GM18520 (cell line): Measurements from ENCODE around the gene LGALS12.

Experiments used
- ATAC-seq: cut with Tn5 transposase; IDR thresholded peaks from one replicate; pipeline ENCODE4 v1.9.1; 2021; ENCODE audit not compliant: unreplicated experiment

The LGALS12 gene, protein sequence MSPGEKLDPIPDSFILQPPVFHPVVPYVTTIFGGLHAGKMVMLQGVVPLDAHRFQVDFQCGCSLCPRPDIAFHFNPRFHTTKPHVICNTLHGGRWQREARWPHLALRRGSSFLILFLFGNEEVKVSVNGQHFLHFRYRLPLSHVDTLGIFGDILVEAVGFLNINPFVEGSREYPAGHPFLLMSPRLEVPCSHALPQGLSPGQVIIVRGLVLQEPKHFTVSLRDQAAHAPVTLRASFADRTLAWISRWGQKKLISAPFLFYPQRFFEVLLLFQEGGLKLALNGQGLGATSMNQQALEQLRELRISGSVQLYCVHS

GRCh38 chr11:63505857-63506528 lies at the start of gene LGALS12:
Gene LGALS12, plus strand, starts transcription at chr11:63506084. Its CDS starts 375 bp downstream, at chr11:63506459.
- no peak for ATAC-seq

- ATAC-seq: no peak
Observed at GRCh38 chr11:63459586-63459985, 46.3 kb upstream of the LGALS12 start.

GRCh38 chr11:63462137-63462536 lies 43.7 kb upstream of the LGALS12 start:
- no peak for ATAC-seq

DNA sequence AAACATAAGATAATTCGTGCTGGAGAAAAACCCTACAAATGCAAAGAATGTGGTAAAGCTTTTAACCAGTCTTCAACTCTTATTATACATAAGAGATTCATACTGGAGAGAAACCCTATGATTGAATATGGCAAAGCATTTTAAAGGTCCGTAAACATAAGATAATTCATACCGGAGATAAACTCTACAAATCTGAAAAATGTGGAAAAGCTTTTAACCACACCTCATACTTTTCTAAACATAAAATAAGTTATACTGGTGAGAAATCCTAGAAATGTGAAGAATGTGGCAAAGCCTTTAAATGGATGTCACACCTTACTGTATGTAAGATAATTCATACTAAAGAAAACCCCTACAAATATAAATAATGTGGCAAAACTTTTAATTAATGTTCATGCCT lies 35.6 kb upstream of the LGALS12 start:
- no peak for ATAC-seq

GRCh38 chr11:63472372-63472771 lies 33.5 kb upstream of the LGALS12 start:
- ATAC-seq: no peak

- no peak for ATAC-seq
Observed at GRCh38 chr11:63476618-63477017, 29.3 kb upstream of the LGALS12 start.

- no peak for ATAC-seq
Observed at GRCh38 chr11:63478896-63479295, 27.0 kb upstream of the LGALS12 start.

DNA sequence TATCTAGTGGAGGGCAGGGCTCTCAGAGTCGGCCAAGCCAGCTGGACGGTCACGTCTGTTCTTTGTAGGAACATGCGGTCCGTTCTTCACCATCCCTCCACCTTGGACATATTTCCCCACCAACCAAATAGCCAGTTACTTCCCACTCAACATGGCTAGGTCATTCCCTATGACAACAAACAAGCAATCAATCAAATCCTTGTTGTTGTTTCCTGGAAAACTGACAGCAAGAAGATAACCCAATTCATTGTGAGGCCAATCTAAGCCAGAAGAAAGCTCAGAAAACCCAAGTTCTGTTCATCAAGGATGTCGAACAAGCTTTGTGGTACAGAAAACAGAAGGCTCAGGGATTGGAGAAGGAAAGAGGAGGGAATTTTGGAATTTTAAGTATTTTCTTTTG lies 25.8 kb upstream of the LGALS12 start:
- ATAC-seq: no peak

DNA sequence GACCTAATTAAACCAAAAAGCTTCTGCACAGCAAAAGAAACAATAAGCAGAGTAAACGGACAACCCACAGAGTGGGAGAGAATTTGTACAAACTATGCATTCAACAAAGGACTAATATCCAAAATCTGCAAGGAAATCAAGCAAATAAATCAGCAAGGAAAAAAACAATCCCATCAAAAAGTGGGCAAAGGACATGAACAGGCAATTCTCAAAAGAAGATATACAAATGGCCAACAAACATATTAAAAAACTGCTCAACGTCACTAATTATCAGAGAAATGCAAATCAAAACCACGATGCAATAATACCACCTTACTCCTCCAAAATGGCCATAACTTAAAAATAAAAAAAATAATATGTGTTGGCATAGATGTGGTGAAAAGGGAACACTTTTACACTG lies 20.1 kb upstream of the LGALS12 start:
- no peak for ATAC-seq

DNA sequence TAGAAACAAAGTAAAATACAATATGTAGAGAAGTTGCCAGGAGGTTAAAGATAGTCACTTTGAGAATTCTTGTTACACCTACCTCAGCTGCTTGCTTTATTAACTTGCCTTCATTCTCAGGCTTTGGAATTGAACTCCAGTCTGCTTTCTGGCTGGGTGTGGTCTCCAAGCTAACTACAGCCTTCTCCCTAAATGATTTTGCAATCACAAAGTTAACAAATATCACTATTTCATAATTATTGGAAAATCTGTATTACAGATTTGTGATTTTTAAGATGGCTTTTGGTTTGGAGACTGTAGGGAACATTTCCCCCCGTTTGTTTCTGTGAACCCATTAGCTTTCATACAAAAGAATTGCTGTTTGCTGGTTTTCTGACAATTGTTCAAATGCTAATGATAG lies 17.1 kb upstream of the LGALS12 start:
- ATAC-seq: no peak

- ATAC-seq: no peak
Observed at GRCh38 chr11:63489879-63490278, 16.0 kb upstream of the LGALS12 start.

- ATAC-seq: no peak
Observed at GRCh38 chr11:63490551-63491239, 15.2 kb upstream of the LGALS12 start, which contains the start of gene PLAAT5. Gene PLAAT5, minus strand, starts transcription at chr11:63491167. Its CDS starts 133 bp downstream, at chr11:63491034.

GRCh38 chr11:63491240-63491587 lies 14.7 kb upstream of the LGALS12 start:
- no peak for ATAC-seq

GRCh38 chr11:63491636-63492372 lies 14.1 kb upstream of the LGALS12 start:
- no peak for ATAC-seq

DNA sequence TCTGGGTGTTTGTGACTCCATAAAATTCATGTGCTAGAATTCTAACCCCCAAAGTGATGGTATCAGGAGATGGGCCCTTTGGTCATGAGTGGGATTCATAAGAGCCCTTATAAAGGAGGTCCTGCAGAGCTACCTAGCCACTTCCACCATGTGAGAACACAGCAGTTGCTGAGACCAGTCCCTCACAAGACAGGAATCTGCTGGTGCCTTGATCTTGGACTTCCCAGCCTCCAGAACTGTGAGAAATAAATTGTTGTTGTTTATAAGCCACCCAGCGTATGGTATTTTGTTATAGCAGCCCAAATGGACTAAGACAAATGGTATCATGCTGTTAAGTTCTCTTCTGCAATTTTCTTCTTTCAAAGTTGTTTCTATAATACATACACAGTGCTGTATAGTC lies 13.4 kb upstream of the LGALS12 start:
- ATAC-seq: no peak

DNA sequence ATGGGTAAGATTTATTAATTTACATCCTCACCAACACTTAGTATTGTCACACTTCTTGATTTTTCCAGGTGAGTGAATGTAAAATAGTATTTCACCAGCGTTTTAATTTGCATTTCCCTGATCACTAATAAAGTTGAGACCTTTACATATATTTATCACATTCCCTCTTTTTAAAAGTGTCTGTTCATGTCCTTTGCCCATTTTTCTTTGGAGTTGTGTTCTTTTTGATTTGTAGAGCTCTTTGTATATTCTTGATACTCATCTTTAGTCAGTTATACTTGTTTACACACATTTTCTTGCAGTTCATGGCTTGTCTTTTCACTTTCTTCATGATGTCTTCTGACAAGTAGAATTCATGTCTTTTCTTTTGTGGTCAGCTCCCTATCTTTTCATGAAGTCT lies 12.8 kb upstream of the LGALS12 start:
- no peak for ATAC-seq

DNA sequence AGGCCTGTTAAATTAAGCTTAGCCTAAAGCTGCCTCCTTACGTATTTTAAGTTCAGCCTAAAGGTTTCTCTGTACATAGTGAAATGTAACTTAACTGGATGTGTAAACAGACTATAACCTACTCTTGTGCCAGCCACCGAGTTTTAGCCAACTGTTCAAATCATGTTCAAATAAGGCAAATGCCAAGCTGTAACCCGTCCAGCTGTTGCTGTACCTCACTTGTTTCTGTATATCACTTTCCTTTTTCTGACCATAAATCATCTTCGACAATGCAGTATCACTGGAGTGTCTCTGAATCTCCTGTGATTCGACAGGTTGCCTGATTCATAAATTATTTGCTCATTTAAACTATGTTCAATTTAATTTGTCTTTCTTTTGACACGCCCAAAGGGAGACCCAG lies 10.9 kb upstream of the LGALS12 start:
- ATAC-seq: no peak

GRCh38 chr11:63499874-63500273 lies 6.0 kb upstream of the LGALS12 start:
- no peak for ATAC-seq

DNA sequence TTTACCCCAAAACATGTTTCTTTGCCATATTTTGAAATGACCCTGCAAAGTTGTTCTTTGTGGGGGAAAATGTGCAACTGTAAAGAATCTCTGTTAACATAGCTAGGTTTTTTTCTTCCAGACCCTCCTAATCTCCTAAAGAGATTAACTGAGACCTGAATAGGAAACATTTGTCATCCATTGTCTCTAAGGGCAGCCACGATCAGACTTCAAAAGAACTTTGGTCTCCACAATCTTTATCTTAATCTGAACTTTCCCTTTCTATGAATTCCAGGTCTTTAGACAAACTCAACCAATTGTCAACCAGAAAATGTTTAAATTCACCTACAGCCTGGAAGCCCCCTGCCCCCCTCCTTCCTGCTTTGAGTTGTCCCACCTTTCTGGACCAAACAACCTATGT lies 4.6 kb upstream of the LGALS12 start:
- no peak for ATAC-seq

GRCh38 chr11:63502252-63502820 lies 3.5 kb upstream of the LGALS12 start:
- ATAC-seq: no peak

- ATAC-seq: no peak
Observed at GRCh38 chr11:63503492-63503891, 2.4 kb upstream of the LGALS12 start.
